Kidney capillary endothelial cell (primary cell): Measurements from ENCODE around the gene FAM187B.
A peak's percentile ranks its signal among the peaks of the same experiment; 100 is the strongest.
"Not testable (repeated sequence)": the region's sequence is repeated elsewhere in the genome, so short reads cannot be mapped to it uniquely, and the experiment has no call there.

Source experiments
- DNase-seq: peaks from one replicate; pipeline ENCODE4 v3.0.0-alpha.2; 2018; ENCODE audit warnings: low spot score

FAM187B gene

DNA sequence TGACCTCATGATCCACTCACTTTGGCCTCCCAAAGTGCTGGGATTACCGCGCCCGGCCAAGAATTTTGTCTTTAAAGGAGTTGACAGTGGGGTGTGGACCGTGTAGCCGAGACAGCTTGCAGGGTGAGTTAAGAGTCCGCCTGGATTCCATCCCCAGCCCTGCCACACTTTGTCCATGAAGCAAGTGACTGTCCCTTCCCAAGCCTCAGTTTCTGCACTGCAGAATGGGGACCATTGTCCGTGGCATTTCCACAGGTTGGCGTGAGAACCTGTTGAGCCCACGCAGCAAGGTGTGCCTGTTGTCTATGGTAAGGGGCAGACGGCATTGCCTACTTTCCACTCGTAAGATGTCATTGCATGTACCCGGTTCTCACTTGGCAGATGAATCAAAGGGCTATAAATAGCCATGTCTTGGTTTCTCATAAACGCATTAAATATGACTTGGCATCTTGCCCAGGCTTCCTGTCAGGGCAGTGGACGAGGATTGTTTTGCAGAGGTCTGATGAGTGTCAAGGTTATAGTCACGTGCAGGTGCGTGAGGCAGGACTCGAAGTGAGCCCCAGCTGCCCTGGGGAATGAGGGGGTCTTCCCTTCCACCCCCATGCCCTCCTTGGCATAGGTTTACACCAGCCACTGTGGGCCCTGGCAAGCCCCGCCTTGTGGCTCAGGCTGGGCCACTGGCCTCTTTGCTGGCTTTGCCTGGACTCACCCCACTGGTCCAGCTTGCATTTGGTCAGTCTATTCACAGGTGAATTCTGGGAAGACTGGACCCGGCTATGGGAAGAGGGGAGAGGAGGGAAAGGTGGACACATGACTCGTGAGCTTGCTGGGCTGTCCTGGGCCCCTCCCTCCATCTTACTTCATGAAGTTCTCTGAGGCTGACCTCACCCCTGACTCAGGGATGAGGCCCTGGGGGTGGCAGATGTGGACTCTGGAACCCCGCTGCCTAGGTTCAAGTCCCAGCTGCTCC, 14.6 kb downstream of the FAM187B start:
- DNase-seq: peak; percentile 94

DNA sequence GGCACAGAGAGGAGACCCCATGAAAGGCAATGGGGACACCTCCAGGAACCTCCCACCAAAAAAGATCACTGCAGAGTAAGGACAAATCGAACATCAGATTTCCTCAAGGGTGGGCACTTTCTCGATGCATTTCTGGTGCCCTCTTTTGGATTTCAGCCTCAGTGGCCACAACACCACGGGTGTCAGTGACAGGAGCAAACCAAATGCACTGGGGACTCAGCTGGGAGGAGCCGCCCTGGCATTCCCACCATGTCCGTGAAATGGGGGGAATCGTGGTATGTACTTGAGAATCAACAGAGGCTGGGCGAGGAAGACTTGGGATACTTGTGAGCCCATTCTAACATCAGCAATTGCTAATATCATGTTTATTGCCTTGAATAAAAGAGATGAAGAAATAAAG, 16.3 kb downstream of the FAM187B start:
- no peak for DNase-seq

DNA sequence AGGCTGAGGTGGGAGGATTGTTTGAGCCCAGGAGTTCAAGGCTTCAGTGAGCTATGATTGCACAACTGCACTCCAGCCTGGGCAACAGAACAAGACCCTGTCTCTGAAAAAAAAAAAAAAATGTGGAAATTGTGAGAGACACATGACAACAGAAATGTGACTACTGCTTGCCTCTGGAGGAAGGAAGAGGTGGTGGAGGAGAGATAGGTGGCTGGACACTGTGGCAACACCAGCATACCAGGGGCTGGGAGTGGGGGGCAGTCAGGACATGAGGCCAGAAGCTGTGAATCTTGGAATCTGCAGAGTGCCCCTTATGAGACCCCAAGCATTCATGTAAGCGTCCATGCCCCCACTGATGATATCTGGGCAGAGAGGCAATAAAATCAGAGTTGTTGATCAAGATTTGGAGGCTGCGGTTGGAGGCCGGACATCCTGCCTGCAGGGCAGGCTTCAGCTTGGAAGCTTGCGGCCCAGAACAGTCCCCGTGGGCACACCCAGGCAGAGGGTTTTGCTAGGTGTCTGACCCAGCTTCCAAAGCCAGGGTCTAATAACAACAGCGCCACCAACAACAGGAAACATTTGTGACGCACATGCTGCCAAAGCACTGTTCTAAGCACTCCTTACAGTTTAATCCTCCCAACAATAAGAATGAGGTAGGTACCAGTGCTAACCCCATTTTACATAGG, 16.9 kb downstream of the FAM187B start:
- peak; percentile 13 for DNase-seq

DNA sequence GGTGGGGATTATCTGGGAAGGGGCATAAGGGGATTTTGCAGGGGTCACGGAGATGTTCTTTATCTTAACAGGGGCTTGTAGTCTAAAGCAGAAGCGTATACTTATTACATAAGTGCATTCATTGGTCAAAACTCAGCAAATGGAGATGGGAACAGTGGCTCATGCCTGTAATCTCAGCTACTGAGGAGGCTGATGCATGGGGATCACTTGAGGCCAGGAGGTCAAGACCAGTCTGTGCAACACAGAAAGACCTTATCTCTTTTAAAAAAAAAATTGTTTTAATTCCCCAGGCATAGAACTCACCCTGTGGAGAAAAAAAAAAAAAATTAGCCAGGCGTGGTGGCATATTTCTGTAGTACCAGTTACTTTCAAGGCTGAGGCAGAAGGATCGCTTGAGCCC, 18.9 kb downstream of the FAM187B start:
- DNase-seq: no peak

DNA sequence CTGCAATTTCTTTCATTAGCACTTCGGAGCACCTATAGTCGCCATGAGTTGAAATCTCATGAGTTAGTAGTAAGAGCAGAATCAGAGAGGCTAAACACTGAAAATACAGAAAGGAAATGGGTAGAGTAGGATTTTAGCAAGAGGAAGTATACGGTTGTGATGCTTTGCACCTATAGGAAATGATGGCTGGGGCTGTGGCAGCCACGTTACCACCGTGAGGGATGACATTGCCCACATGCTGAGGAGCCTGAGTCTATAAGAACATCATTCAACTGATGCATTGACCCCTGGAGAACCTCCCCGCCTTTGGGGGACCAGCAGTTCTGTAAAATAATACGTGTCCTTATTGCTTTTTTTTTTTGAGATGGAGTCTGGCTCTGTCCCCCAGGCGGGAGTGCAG, 20.4 kb downstream of the FAM187B start:
- no peak for DNase-seq

DNA sequence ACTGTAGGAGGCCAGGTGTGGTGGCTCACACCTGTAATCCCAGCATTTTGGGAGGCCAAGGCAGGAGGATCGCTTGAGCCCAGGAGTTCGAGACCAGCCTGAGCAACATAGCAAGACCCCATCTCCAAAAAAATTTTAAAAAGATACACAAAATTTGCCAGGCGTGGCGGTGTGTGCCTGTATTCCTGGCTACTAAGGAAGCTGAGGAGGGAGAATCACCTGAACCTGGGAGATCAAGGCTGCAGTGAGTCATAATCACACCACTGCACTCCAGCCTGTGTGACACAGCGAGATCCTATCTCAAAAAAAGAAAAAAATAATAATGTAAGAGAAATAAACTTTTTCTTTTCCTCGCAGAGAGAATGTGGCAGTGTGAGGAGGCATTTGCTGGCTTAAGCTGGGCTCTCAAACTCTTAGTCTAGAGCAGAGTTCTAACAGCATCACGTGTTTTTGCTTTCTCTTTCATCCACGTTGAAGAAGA, 21.1 kb downstream of the FAM187B start:
- DNase-seq: no peak

DNA sequence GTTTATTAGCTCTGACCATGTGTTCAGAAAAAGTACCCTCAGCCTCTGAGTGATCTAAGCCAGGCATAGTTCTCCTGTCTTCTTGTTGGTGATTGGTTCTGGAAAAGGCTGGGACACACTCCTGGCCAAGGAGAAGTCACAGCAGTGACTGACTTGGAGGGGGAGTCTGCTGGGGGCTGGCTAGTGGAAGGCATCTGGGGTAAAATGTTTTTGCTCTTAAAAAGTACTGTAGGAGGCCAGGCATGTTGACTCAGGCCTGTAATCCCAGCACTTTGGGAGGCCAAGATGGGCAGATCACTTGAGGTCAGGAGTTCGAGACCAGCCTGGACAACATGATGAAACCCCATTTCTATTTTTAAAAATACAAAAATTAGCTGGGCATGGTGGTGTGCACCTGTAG, 21.7 kb downstream of the FAM187B start:
- no peak for DNase-seq

DNA sequence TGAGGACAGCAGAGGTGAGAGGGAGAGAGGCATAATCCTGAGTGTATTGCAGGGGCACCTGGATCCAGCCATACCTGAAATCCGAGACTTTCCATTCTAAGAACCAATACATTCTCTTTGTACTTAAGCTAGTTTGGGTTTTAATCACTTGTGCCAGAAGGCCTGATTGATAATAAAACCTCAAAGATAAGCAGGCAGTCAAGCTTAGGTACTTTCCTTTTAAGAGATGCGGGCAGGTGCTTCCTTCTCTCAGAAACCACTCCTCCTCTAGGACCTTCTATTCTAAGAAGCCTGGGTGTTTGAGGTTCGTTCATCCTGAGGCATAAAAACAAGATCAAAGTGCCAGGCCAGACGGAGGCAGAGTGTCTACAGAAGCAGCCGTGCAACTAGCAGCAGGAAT, 22.2 kb downstream of the FAM187B start:
- DNase-seq: no peak

DNA sequence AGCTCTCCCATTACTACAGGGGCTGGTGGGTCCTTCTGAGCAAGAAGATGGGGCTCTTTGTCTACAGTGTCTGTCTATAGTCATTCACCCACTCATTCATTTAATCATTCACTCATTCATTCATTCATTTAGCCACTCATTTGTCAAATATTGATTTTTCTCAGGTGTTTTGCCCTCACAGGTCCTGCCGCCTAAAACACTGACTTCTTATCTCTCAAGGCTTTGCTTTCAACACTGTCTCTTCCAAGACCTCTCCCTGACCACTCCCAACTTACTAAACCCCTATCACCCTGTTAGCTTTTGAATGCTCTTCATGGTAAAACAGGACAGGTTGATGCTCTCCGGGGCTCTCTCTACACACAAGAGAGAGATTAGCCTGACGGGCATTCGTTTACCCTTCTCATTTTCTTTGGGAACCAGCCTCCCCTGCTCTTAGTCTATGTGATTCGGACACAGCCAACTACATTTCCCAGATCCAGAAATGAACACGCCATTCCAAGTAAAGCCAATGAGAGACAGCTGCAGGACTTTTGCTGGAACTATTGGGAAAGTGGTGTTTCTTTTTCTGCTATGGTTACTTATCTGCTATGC, 22.7 kb downstream of the FAM187B start:
- no peak for DNase-seq

DNA sequence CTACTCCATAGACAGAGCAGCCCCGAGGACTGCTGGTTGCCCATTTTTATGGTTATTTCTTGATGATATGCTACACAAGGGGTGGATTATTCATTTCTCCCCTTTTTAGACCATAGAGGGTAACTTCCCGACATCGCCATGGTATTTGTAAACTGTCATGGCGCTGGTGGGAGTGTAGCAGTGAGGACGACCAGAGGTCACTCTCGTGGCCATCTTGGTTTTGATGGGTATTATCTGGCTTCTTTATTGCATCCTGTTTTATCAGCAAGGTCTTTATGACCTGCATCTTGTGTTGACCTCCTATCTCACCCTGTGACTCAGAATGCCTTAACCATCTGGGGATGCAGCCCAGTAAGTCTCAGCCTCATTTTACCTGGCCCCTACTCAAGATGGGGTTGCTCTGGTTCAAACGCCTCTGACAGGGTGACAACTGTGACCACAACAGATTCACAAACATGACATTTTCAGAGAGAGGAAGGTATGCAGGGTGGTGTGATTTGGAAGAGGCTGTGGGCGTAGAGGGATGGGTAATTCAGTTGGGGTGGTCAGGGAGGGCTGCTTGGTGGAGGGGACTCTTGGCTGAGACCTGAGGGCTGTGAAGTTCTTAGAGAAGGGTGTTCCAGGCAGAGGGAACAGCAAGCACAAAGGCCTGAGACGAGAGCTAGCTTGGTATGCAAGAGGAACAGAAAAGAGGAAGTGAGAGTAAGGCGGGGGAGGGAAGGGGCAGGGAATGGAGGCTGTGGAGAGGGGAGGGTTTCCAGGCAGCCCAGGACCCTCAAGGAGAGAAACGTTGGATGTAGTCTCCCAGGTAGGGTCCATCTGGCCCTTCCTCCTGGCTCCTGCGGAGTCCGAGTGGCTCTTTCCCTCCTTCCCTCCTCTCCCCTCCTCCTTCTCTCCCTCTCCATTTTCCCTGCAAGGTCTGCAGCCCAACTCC, 23.5 kb downstream of the FAM187B start:
- no peak for DNase-seq

DNA sequence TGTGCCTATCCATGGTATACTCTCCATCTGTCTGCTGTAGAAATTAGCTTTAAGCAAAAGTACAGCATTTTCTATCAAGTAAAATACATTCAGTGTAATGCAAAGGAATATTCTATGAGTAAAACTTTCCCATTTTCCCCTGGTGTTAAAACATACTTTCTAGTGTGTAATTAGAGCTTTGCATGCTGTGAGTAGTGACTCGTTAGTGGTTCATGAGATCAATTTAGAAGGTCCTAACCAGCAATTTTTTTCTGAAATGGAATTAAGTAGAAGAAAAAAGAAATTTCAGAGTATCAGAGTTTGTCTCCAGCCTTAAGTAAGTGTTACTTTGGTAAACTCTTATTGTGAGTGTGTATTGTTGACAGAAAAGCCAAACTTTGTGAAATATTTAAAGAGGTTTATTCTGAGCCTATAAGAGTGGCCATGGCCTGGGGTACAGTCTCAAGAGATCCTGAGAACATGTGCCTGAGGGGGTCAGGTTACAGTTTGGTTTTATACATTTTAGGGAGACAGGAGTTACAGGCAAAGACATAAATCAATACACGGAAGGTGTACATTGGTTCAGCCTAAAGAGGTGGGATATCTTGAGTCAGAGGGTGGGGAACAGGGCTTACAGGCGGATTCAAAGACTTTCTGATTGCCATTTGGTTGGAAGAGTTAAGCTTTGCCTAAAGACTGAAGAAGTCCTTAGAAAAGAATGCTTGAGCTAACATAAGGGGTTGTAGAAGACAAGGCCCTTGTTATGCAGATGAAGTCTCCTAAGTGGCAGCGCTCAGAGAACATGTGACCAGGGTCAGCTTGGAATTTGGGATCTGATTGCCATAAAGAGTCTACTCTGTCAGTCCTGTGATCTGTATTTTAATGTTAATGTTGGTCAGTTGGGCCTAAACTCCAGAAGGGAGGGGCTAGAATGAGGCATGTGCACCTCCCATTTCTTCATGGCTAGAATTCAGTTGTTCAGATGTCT, 25.5 kb downstream of the FAM187B start:
- DNase-seq: no peak

DNA sequence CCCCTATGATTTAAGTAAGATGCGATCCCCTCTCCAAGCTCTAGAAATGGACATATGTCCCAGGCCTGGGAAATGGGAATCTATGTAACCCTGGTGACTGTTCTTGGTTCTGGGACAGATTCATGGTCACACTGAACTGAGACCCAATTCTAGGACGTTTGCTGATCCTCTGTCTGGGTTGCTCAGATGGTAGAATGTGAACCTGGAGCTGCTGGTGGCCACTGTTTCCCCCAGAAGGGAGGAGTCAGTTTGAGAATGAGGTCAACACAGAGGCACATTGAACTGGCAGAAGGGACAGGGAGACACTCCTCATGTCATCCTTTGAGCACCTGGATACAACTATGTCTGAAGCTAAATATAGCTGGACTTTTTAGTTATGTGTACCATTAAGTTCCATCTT, 29.1 kb downstream of the FAM187B start:
- no peak for DNase-seq

DNA sequence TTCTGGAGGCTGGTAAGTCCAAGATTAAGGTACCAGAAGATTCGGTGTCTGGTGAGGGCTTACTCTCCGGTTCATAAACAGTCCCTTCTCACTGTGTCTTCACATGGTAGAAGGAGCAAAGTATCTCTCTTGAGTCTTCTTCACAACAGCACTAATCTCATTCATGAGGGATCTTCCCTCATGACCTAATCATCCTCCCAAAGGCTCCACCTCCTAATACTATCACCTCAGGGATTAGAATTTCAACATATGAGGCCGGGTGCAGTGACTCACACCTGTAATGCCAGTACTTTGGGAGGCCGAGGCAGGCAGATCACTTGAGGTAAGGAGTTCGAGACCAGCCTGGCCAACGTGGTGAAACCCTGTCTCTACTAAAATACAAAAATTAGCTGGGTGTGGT, 31.7 kb downstream of the FAM187B start:
- not testable (repeated sequence) for DNase-seq

DNA sequence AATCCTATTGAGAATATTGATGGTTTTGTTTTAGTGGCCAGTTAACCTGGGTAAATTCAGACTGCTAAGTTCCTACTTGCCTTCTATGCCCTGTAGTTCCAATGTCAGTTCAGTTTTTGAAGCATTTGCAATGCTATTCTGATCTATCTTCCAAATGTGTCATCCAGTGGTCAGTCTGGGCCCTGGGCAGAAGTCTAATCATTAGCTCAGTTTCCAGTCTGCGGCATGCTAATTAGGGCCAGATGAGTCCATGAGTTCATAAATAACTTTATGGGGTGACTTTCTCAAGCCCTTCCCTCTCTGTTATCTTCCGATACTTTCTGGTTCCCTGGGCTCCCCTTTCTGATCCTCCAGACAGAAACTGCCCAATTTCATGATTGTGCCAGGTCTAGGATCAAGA, 32.7 kb downstream of the FAM187B start:
- no peak for DNase-seq

DNA sequence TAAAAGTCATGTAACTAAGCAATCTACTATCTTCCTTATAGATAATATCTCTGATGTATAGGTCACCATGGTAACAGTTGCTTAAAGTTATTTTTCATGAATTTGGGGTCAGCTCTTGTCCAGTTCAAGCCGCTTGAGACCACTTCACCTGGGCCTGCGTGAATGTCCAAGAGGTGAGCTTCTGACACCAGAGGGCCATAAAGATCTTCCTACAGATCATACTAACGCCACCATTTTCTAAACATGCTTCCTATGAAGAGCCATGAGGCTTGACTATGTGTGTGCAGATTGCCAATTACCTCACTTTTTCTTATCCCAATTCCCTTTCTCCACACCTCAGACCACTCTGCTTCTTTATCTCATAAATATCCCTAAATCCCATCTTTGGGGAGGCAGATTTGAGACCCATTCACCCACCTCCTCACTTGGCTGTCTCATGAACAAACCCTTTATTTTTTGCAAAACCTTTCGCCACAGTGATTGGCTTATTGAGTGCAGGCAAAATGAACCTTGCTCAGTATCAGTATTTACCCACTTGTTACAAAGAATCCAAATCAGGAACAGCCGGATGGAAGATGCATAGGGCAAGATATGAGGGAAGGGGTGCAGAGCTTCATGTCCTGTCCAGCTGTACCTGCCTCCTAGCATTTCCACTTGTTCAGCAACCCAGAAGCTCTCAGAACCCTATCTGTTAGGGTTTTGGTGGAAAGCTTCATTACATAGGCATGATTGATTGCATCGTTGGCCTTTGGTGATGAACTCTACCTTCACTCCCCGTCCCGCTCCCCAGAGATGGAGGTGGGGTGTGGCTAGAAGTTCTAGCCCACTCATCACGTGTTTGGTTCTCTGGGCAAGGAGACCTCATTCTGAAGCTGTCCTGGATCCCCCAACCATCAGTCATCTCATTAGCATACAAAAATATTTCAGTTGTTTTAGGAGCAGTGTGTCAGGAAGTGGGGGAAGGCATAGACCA, 34.2 kb downstream of the FAM187B start:
- DNase-seq: no peak

DNA sequence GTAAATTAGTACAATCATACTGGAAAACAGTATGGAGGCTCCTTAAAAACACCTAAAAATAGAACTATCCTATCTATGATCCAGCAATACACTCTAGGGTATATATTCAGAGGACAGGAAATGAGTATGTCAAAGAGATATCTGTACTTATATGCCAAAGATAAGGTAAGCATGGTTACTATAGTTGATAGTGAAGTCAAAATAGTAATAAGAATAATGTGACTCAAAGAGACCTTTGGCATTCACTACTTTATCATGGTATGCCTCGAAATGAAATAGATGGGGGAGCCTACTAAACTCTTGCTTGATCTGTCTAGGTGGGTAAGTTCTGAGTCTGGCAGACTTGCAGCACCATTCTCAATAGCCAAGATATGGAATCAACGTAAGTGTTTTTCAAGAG, 43.7 kb downstream of the FAM187B start:
- no peak for DNase-seq

DNA sequence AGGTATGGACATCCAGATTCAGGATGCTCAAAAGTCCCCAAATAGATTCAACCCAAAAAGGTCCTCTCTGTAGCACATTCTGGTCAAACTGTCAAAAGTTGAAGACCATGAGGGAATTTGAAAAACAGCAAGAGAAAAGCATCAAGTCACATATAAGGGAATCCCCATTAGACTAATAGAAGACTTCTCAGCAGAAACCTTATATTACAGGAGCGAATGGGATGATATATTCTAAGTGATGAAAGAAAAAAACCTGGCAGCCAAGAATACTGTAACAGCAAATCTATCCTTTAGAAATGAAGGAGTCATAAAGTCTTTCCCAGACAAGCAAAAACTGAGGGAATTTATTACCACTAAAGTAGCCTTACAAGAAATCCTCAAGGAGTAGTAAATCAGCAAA, 44.3 kb downstream of the FAM187B start:
- DNase-seq: no peak

DNA sequence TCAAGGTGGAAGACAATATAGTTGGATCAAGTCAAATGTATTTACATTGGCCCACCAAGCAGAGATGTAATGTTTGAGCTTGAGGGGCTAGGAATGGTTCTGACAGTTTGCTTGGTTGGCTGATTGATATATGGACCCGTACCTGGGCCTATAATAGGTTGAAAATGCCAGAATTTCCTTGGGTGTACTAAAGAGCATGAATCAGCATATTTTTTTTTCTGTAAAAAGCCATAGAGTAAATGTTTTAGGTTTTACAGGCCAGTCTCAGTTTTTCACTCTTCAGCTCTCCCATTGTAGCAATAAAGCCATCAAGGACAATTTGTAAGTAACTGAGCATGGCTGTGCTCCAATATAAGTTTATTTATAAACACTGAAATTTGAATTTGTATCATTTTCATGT, 47.2 kb downstream of the FAM187B start:
- DNase-seq: no peak

DNA sequence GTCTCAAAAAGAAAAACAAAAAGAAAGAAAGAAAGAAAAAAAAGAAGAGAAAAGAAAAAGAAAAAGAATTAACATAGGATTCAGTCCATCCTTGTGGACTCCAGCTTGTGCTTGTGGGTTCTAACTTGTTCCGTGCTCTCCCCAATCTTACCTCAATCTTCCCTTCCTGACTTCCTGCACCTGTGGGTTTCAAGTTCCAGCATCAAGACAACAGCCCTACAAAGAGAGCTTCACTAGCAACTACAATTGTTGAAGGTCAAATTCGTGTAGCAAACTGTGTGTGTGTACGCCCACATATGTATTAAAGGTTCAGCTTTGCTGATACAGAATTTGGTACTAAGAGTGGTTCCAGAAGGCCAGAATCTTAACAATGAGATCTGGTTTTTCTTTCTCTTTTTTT, 48.7 kb downstream of the FAM187B start:
- DNase-seq: no peak
